Activated B cell treated with CpG ODN at 0.5 μM for 24 hours (primary cell): ENCODE results near the gene SLC19A1. TPM values are rescaled to one million over a fixed set of nuclear protein-coding genes. Genes with fewer than 3 reads are reported as not detected.

Source experiments
- ATAC-seq: fragments of 200-7000 bp; cut with Tn5 transposase; one replicate; pipeline ENCODE4 v1.10.0; 2021; ENCODE audit warnings: low read depth, mild to moderate bottlenecking, moderate library complexity
- CTCF ChIA-PET: fragments of 350-600 bp; sonication (Branson Sonifier 250); formaldehyde crosslinking; loops from one replicate; lab custom pipeline; 2021; ENCODE audit warnings: antibody characterized with exemption; lab: Charles Lee
- POLR2A ChIA-PET: fragments of 350-600 bp; sonication (Branson Sonifier 250); formaldehyde crosslinking; loops from one replicate; lab custom pipeline; 2021; ENCODE audit warnings: antibody characterized with exemption; lab: Charles Lee
- DNase-seq: peaks from one replicate; pipeline ENCODE4 v3.0.0; 2022
- H3K27ac Mint-ChIP-seq: one replicate; pipeline ENCODE4 v1.8.0; 2020; ENCODE audit warnings: mixed read lengths
- H3K27me3 Mint-ChIP-seq: one replicate; pipeline ENCODE4 v1.8.0; 2021; ENCODE audit warnings: mixed read lengths
- H3K36me3 Mint-ChIP-seq: one replicate; pipeline ENCODE4 v1.8.0; 2021; ENCODE audit warnings: low read depth, mixed read lengths
- H3K4me1 Mint-ChIP-seq: one replicate; pipeline ENCODE4 v1.8.0; 2021; ENCODE audit warnings: mixed read lengths
- H3K4me3 Mint-ChIP-seq: one replicate; pipeline ENCODE4 v1.8.0; 2020; ENCODE audit warnings: mild to moderate bottlenecking, mixed read lengths
- H3K9me3 Mint-ChIP-seq: one replicate; pipeline ENCODE4 v1.8.0; 2020; ENCODE audit warnings: mixed read lengths
- intact Hi-C: fragments of 100-400 bp; cut with micrococcal nuclease; formaldehyde crosslinking; loops from one replicate; pipeline ENCODE4 v1.15.1; 2024
- total RNA-seq: library from RNA; stranded (reverse); gene quantifications from 2 replicates; pipeline ENCODE4 v1.2.3, GENCODE V29; 2022
- TF ChIP-seq, protein P1 (sequence below): fragments of 200-600 bp; IDR thresholded peaks from one replicate; pipeline ENCODE4 v1.8.0; 2022; ENCODE audit warnings: antibody characterized with exemption, mild to moderate bottlenecking

SLC19A1 gene
- total RNA-seq, 1 donor from 2014 or later: 10.7 TPM

DNA sequence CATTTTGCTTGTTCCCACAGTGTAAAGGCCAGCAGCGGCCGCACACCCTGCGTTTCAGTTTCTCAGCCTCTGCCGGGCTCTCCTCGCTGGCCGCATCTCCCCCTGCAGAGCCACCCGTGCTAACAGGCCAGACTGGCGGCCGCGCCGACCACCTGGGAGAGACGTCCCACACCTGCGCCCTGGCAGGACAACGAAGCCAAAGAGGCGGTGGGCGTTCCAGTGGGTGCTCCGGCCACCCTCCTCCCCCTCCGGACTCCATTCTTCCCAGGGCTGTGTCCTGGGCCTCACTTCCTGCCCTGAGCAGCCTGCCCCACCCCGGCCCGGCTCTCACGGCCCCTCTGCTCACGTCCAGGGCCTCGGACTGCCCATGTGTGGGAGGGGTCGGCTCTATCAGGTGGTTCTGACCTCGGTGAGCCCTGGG lies 31.9 kb upstream of the SLC19A1 start:
- no peak for ATAC-seq
- TF ChIP-seq, protein P1, sequence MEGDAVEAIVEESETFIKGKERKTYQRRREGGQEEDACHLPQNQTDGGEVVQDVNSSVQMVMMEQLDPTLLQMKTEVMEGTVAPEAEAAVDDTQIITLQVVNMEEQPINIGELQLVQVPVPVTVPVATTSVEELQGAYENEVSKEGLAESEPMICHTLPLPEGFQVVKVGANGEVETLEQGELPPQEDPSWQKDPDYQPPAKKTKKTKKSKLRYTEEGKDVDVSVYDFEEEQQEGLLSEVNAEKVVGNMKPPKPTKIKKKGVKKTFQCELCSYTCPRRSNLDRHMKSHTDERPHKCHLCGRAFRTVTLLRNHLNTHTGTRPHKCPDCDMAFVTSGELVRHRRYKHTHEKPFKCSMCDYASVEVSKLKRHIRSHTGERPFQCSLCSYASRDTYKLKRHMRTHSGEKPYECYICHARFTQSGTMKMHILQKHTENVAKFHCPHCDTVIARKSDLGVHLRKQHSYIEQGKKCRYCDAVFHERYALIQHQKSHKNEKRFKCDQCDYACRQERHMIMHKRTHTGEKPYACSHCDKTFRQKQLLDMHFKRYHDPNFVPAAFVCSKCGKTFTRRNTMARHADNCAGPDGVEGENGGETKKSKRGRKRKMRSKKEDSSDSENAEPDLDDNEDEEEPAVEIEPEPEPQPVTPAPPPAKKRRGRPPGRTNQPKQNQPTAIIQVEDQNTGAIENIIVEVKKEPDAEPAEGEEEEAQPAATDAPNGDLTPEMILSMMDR: no peak
- Mint-ChIP-seq H3K9me3 (no peaks in the 10 kb centered on the region), H3K27me3 (peaks cover 5% of the 10 kb centered on the region), H3K36me3 (no peaks in the 10 kb centered on the region), H3K4me3 (no peak overlapping the region), H3K4me1 (no peaks in the 10 kb centered on the region), H3K27ac (no peak overlapping the region)
- no peak for DNase-seq
- intact Hi-C loops: no loop called here
- ChIA-PET CTCF (no interaction called here), POLR2A (no interaction called here)

DNA sequence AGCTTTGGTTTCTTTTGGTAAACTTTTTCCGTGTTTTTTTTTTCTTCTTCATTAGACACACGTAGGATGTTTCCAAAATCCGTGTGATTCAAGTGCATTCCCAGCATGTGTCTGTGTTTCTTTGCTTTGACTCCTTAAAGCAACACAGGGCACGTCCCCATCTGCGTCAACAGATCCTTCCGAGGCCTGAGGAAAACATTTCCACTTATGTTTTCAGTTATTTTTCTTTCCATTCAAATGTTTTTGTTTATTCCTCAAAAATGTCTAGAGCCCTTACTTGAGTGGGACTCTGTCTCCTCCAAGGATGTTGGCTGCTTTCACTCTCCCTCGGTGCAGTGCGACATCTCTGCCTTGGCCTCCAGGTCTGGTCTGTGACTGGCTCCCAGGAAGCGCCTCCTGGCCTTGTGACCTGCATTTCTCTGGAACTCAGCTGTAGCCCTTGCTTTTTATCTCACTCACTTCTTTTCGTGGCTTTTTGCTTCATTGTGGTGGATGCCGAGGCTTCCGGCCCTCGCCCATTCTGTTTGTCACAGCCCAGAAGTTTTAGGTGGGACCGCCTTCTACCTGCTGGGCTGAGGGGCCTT lies 31.3 kb upstream of the SLC19A1 start:
- ChIA-PET POLR2A (no interaction called here), CTCF (interaction anchor here (1.1 kb wide), 1 partner anchor 17 kb away, joined by 3 read pairs; no protein-coding TSS in a partner anchor)
- ATAC-seq: no peak
- no peak overlapping the region for H3K27ac Mint-ChIP-seq
- H3K27me3 Mint-ChIP-seq: peaks cover 5% of the 10 kb centered on the region
- no peaks in the 10 kb centered on the region for H3K36me3 Mint-ChIP-seq
- intact Hi-C loops: no loop called here
- no peak for DNase-seq
- TF ChIP-seq, protein P1: no peak
- no peaks in the 10 kb centered on the region for H3K4me1 Mint-ChIP-seq
- H3K9me3 Mint-ChIP-seq: no peaks in the 10 kb centered on the region
- H3K4me3 Mint-ChIP-seq: no peak overlapping the region

DNA sequence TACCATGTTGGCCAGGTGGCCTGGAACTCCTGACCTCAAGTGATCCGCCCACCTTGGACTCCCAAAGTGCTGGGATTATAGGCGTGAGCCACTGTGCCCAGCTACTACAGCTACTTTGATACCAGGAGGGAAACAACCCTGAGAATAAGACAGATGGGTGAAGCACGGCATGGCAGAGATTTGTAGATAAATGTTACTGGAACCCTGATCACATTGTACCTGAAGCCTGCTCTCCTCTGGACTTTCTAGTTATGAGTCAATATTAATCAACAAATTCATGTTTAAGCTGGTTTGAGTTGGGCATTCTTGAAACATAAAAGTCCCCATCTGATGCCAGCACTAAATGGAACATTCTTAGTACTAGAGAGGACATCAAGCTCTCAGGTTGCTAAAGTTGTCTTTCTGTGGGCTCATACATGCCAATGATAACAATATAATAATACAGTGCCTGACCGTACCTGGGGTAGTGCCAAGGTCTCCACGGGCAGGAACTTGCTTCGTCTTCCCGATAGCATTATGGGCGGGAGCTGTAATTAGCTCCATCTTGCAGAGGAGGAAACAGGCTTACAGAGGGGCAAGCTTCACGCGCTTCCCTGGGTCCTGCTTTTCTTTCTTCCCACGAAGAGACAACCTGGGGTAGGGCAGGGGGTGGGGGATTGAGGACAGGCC lies 30.7 kb upstream of the SLC19A1 start:
- ChIA-PET CTCF (interaction anchor here (1.1 kb wide), 1 partner anchor 17 kb away, joined by 3 read pairs; no protein-coding TSS in a partner anchor), POLR2A (no interaction called here)
- peaks cover 5% of the 10 kb centered on the region for H3K27me3 Mint-ChIP-seq
- intact Hi-C loops: no loop called here
- TF ChIP-seq, protein P1: no peak
- H3K27ac Mint-ChIP-seq: no peak overlapping the region
- H3K4me1 Mint-ChIP-seq: no peaks in the 10 kb centered on the region
- ATAC-seq (no peak), DNase-seq (no peak)
- H3K36me3 Mint-ChIP-seq: no peaks in the 10 kb centered on the region
- no peak overlapping the region for H3K4me3 Mint-ChIP-seq
- no peaks in the 10 kb centered on the region for H3K9me3 Mint-ChIP-seq

DNA sequence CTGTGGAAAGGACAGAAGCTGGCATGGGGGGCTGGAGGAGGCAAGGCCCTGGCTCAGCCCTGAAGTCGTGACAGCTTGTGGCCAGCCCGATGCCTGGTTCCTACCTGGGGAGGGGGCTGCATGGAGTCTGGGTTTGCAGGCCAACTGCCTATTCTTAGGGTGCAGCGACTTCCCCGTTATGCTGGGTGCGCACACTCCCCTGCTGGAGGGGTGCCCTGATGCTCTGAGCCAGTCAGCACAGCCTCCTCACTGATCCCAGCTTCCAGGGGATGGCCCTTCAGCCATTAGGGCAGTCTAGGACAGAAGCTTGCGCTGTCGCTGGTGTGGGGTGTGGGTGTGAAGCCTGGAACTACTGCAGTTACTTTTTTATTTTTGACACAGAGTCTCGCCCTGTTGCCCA lies 30.0 kb upstream of the SLC19A1 start:
- POLR2A ChIA-PET: no interaction called here
- H3K36me3 Mint-ChIP-seq: no peaks in the 10 kb centered on the region
- H3K27me3 Mint-ChIP-seq: peaks cover 5% of the 10 kb centered on the region
- DNase-seq: no peak
- CTCF ChIA-PET: interaction anchor here (1.1 kb wide), 1 partner anchor 16 kb away, joined by 3 read pairs; no protein-coding TSS in a partner anchor
- H3K27ac Mint-ChIP-seq: no peak overlapping the region
- TF ChIP-seq, protein P1: no peak
- no peak for ATAC-seq
- H3K4me1 Mint-ChIP-seq: no peaks in the 10 kb centered on the region
- H3K4me3 Mint-ChIP-seq: no peak overlapping the region
- no peaks in the 10 kb centered on the region for H3K9me3 Mint-ChIP-seq
- intact Hi-C loops: no loop called here

DNA sequence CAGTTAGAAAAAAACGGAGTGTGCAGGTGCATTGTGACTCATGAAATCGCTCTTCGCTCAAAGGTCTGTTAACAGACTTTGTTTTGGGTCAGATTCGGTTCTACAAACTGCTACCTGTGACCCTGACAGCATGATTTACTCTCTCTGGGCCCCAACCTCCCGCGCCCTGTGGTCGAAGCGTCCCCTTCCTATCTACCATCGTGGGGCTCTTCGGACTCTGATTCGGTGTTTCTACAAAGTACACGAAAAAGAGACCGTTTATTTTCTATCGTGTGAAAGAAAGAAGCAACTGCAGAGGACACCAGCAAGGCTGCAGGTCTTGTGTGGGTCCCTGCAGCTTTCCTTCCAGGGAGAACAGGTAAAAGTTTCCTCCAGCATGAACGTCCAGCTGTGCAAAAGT lies 29.4 kb upstream of the SLC19A1 start:
- Mint-ChIP-seq H3K4me3 (no peak overlapping the region), H3K9me3 (no peaks in the 10 kb centered on the region), H3K27ac (no peak overlapping the region), H3K27me3 (peaks cover 5% of the 10 kb centered on the region), H3K4me1 (no peaks in the 10 kb centered on the region), H3K36me3 (no peaks in the 10 kb centered on the region)
- ATAC-seq (no peak), DNase-seq (no peak)
- intact Hi-C loops: no loop called here
- TF ChIP-seq, protein P1: no peak
- ChIA-PET POLR2A (no interaction called here), CTCF (no interaction called here)
